SK-N-SH (cell line): Measurements from ENCODE around the gene TANGO6.

Experiments used
- CTCF ChIP-seq: fragments of 200-600 bp; sonication (generic); IDR thresholded peaks from 2 replicates; pipeline ENCODE4 v1.6.1; 2017; ENCODE audit warnings: antibody characterized with exemption, mild to moderate bottlenecking, moderate library complexity
- GABPA ChIP-seq: IDR thresholded peaks from 2 replicates; pipeline ENCODE4 v1.4.0; 2012; ENCODE audit warnings: low read depth, mild to moderate bottlenecking
- JUND ChIP-seq: IDR thresholded peaks from 2 replicates; pipeline ENCODE4 v1.4.0; 2012
- MEF2A ChIP-seq: IDR thresholded peaks from 2 replicates; pipeline ENCODE4 v1.4.0; 2012; ENCODE audit warnings: low read depth, borderline replicate concordance
- TAF1 ChIP-seq: IDR thresholded peaks from 2 replicates; pipeline ENCODE4 v1.6.1; 2012; ENCODE audit warnings: low read depth, mild to moderate bottlenecking, low read length, moderate library complexity, borderline replicate concordance

GRCh38 chr16:68814516-68814915 is 28.8 kb upstream of the TANGO6 start:
- TF ChIP-seq CTCF (no peak), MEF2A (no peak), JUND (no peak), TAF1 (no peak), GABPA (no peak)
